Measurements from ENCODE around the gene PIK3R1. TPM values are rescaled to one million over a fixed set of nuclear protein-coding genes. Genes with fewer than 3 reads are reported as not detected.

Gene PIK3R1
- total and polyA plus RNA-seq, 2 of the 4 experiments (the other 2 are of a cell fraction), result 2.4 to 9.3 TPM

DNA sequence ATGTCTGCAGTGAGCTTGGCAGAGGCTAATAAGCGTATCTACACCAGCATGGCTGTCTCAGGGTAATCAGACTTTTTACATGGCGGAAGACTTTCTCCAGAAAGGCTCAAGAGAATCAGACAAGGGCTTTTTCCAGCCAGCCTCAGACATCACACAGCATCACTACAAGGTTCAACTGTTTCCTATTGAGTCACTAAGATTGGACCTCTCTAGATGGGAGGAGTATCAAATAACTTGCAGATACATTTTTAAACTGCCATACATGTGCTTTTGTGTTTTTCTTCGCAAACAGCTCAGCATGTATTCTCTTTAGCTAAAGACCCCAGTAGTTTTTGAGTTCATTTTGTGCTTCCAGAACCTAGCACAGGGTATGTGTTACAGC, 22.9 kb upstream of the PIK3R1 start:
- H3K4me1 ChIP-seq (ENCODE audit: control insufficient read depth, insufficient read depth, low read length), result no peaks in the 10 kb centered on the region
- no TSS peak for BruUV-seq (replicated peaks)
- peak overlapping the region; percentile 34 for H2AFZ ChIP-seq (replicated peaks; ENCODE audit: low read length, poor library complexity)
- no peak overlapping the region for H3K14ac ChIP-seq (replicated peaks; ENCODE audit: low read depth, low read length)
- ATAC-seq (ENCODE audit: low read depth) (peak; percentile 24; the same call in 1 of the 2 replicates), DNase-seq (no peak)
- no peak overlapping the region for H3K27ac ChIP-seq (ENCODE audit: insufficient read depth, low read length)
- no peak overlapping the region for H2BK20ac ChIP-seq (ENCODE audit: low read depth, low read length)
- no peak overlapping the region for H3K18ac ChIP-seq (ENCODE audit: low read depth, low read length)
- no peak overlapping the region for H3K4me3 ChIP-seq (ENCODE audit: insufficient read depth, low read depth, low read length)
- dilution Hi-C loops (cut with HindIII; ENCODE audit: low sequenced_read_pairs, unreplicated experiment) (no loop called here), in situ Hi-C loops (cut with MboI; ENCODE audit: low sequenced_read_pairs) (no loop called here), intact Hi-C loops (cut with micrococcal nuclease) (no loop called here)
- no peak overlapping the region for H3K4ac ChIP-seq (ENCODE audit: low read depth, low read length)
- no peak overlapping the region for H3K4me2 ChIP-seq (ENCODE audit: low read depth, low read length)
- H3K36me3 ChIP-seq (ENCODE audit: control insufficient read depth, insufficient read depth, low read length), result no peaks in the 10 kb centered on the region
- H2AK9ac ChIP-seq (replicated peaks; ENCODE audit: low read depth, low read length, poor library complexity), result no peak overlapping the region
- POLR2A ChIA-PET (ENCODE audit: unreplicated experiment), result no interaction called here
- no peak overlapping the region for H3K23ac ChIP-seq (ENCODE audit: low read depth, low read length)
- no peaks in the 10 kb centered on the region for H3K79me1 ChIP-seq (ENCODE audit: low read depth in 1 of 2, low read length in 2 of 2)
- no peaks in the 10 kb centered on the region for H4K20me1 ChIP-seq (ENCODE audit: insufficient read depth, low read length)
- no peak overlapping the region for H2AK5ac ChIP-seq (ENCODE audit: low read depth, low read length)
- TF ChIP-seq MAFK (IDR thresholded peaks at IDR 0.05; ENCODE audit: low read depth, low read length), result no peak
- TF ChIP-seq POLR2A (IDR thresholded peaks at IDR 0.05; ENCODE audit: low read depth, low read length), result no peak
- no peak for TF ChIP-seq RFX5 (IDR thresholded peaks at IDR 0.05; ENCODE audit: low read depth, low read length)
- no peak for TF ChIP-seq CEBPB (IDR thresholded peaks at IDR 0.05; ENCODE audit: low read depth, low read length)
- TF ChIP-seq, protein P1, sequence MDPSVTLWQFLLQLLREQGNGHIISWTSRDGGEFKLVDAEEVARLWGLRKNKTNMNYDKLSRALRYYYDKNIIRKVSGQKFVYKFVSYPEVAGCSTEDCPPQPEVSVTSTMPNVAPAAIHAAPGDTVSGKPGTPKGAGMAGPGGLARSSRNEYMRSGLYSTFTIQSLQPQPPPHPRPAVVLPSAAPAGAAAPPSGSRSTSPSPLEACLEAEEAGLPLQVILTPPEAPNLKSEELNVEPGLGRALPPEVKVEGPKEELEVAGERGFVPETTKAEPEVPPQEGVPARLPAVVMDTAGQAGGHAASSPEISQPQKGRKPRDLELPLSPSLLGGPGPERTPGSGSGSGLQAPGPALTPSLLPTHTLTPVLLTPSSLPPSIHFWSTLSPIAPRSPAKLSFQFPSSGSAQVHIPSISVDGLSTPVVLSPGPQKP (IDR thresholded peaks at IDR 0.05; ENCODE audit: borderline replicate concordance, low read depth, low read length), result no peak
- no peak for TF ChIP-seq SMC3 (IDR thresholded peaks at IDR 0.05; ENCODE audit: low read depth, low read length)
- TF ChIP-seq, protein P2, sequence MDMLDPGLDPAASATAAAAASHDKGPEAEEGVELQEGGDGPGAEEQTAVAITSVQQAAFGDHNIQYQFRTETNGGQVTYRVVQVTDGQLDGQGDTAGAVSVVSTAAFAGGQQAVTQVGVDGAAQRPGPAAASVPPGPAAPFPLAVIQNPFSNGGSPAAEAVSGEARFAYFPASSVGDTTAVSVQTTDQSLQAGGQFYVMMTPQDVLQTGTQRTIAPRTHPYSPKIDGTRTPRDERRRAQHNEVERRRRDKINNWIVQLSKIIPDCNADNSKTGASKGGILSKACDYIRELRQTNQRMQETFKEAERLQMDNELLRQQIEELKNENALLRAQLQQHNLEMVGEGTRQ (IDR thresholded peaks at IDR 0.05; ENCODE audit: low read depth, low read length), result no peak
- TF ChIP-seq FOS (IDR thresholded peaks at IDR 0.05; ENCODE audit: low read depth, low read length), result no peak
- no peak for TF ChIP-seq RAD21 (IDR thresholded peaks at IDR 0.05; ENCODE audit: low read length)
- TF ChIP-seq BHLHE40 (IDR thresholded peaks at IDR 0.05; ENCODE audit: low read depth, low read length), result no peak
- TF ChIP-seq RCOR1 (IDR thresholded peaks at IDR 0.05; ENCODE audit: insufficient replicate concordance, low read length), result no peak
- TF ChIP-seq MXI1 (IDR thresholded peaks at IDR 0.05; ENCODE audit: borderline replicate concordance, low read depth, low read length), result no peak
- no peak for TF ChIP-seq CHD1 (IDR thresholded peaks at IDR 0.05; ENCODE audit: low read depth, low read length)
- TF ChIP-seq MAZ (IDR thresholded peaks at IDR 0.05; ENCODE audit: borderline replicate concordance, low read depth, low read length), result no peak
- no peak overlapping the region for H4K5ac ChIP-seq (ENCODE audit: low read depth, low read length)
- CTCF ChIA-PET, result interaction anchor here (0.8 kb wide), 1 partner anchor 24 kb away, joined by 3 read pairs; no protein-coding TSS in a partner anchor
- H3K27me3 ChIP-seq (ENCODE audit: control insufficient read depth, insufficient read depth, low read length), result peaks cover 2% of the 10 kb centered on the region; the same call in 1 of the 2 replicates
- H3K9me3 ChIP-seq (ENCODE audit: control insufficient read depth, insufficient read depth, low read length), result no peaks in the 10 kb centered on the region
- H3K9ac ChIP-seq (ENCODE audit: low read depth, low read length), result no peak overlapping the region
- 100% methylated on average over 1 of the region's 3 CpGs; no CpG with 5 or more reads in 1 of the 2 experiments for WGBS, 2 experiments (ENCODE audit: extremely low coverage in 2 of 2, insufficient read length in 1 of 2)
- no peak overlapping the region for H2BK120ac ChIP-seq (ENCODE audit: low read depth, low read length)
- H3K56ac ChIP-seq (ENCODE audit: extremely low read depth, insufficient read depth, low read length), result no peak overlapping the region
- no peak overlapping the region for H2BK5ac ChIP-seq (ENCODE audit: low read depth, low read length, poor library complexity, severe bottlenecking)
- no peak overlapping the region for H4K91ac ChIP-seq (ENCODE audit: insufficient read depth, low read depth, low read length)
- no peak overlapping the region for H4K8ac ChIP-seq (ENCODE audit: low read depth in 2 of 2, low read length in 2 of 2)
- H2BK15ac ChIP-seq (ENCODE audit: low read depth, low read length), result no peak overlapping the region
- H3K9me1 ChIP-seq (ENCODE audit: insufficient read depth, low read length), result no peaks in the 10 kb centered on the region; the same call in 1 of the 2 replicates
